CD4-positive, alpha-beta T cell treated with Interleukin-1 beta for 1 hour (primary cell): ENCODE measurements around the gene MLYCD.

Source experiments
- DNase-seq, 2 donors: peaks; one replicate each; pipeline ENCODE4 v3.0.0-alpha.2; 2020 to 2022

Gene MLYCD

DNA sequence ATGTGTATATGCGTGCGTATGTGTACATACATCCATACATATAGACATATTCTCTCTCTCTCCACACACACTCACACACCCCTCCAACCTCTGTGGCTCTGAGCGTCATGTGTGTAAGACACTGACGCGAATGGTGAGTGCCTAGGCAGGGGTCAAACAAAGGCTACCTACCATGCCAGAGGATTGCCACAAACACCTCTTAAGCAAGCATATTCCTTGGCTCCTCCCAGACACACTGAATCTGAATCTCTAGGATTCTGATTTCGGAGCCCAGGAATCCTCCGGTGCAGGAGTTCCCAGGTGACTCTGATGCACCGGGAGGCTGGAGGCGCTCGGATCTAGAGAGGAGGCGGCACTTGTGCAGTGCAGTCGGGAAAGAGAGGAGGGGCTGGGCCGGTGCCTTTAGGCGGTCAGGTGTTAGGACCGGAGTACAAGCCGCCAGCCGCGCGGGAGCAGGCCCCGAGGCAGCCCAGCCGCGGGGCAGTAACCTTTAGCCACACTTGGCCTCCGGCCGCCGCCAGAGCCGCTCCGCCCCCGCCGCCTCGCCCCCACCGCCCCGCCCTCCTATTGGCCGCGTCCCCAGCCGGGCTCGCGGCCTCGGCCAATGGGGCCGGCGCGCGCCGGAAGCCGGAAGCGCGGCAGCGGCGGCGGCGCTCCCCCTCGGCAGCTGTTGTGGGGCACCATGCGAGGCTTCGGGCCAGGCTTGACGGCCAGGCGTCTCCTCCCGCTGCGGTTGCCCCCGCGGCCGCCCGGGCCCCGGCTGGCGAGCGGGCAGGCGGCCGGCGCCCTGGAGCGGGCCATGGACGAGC is at the start of gene MLYCD:
MLYCD (plus strand) TSS at position 653 of the 809 bp plus-strand sequence; CDS start at position 683, 30 bp downstream.
- DNase-seq: peak; percentile 72 to 73

DNA sequence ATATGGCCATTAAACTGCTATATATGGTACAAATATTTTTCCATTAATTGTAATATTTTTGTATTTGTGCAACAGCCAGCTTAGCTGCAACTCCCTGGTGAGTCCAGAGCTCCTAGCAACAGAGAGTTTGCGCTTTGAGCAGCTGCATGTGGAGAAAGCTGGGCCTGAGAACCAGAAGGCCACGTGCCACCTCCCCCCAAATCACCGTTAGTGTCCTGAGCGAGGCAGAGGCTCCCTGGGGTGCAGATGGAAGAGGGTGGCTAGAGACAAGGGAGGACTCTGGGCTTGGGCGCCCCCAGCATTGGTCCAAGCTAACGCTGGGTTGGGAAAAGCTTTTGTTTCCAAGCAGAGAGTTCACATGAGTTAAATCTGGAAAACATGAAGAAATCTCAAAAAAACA is 49.5 kb upstream of the MLYCD start:
- DNase-seq: no peak

DNA sequence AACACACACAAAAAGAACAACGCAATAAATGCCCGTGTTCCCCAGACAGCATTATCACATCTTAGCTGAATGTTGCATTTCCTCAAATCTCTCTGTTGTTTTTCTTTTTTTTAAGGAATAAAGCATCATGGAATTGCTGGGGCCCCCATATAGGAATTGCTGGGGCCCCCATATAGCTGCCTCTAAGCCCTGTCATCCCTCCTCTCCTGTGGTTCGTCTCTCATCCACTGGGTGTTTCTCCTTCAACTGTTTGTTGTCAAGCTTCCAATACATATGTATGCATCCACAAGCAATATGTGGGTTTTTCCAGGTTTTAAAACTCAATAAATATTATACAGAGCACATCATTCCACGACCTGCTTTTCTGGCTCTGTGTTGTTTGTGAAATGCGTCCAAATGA is 48.0 kb upstream of the MLYCD start:
- no peak for DNase-seq

DNA sequence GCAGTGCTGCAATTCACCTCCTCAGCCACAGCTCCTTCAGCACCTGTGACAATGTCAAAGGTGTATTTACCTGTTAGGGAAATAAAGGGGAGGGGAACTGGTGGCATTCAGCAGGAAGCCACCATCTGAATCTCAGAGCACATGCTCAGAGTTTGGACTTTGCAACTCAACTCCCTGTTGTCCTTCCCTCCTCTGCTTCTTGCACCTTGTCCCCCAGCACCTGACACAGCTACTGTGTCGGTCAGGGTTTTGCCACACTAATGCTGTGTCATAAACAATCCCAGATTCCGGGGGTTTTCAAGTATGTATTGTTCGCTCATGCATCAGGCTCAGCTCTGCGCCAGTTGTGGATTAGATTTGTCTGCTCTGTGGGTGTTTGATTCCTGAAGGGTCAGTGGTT is 47.4 kb upstream of the MLYCD start:
- no peak for DNase-seq

DNA sequence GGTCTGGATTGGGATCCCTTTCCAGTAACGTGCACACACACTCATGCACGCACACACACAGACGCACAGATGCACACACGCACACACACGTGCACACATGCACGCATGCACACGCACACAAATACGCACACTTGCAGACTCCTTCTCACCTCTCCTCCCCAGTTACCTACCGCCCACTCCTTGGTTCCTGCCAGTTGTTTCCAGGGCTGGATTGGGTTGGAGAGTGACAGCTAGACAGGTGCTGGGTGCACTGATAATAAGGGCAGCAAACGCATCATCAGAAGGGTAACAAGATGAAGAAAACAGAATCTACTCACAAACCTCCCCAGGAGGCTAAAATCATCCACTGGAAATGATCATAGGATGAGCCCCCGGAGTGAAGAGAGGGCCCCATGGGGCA is 46.1 kb upstream of the MLYCD start:
- no peak for DNase-seq

DNA sequence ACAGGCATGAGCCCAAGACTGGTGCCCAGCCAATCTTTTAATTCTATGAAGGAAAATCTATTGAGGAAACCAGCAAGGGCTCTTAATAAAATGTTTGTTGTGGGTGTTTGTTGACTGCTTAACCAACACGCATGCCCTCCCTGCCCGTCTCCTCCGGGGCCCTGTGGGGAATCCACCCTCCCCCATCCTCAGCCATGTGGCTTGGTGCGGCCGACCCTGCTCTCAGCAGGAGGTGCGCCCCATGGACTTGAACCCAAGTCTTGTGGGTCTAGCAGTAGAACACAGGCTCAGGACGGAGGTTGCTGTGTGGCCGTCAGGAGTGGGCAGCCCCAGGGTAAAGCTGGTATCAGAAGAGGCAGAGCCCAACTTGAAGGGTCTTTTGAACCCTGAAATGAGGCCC is 45.1 kb upstream of the MLYCD start:
- DNase-seq: no peak

DNA sequence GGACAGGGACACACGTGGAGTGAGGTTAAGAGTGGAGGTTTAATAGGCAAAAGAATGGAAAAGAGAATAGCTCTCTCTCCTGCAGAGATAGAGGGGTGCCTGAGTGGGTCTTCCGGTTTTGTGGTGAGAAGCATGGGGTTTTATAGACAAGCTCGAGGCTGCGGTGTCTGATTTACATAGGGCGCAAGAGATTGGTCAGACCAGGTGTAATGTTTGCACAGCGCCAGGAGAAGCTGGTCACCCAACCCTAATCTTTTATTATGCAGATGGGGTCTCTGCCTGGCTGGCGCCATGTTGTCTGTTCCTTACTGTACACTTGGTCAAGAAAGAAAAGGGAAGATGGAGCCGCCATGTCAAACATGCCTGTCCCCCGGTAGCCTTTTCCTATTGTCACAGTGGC is 44.5 kb upstream of the MLYCD start:
- DNase-seq: no peak

DNA sequence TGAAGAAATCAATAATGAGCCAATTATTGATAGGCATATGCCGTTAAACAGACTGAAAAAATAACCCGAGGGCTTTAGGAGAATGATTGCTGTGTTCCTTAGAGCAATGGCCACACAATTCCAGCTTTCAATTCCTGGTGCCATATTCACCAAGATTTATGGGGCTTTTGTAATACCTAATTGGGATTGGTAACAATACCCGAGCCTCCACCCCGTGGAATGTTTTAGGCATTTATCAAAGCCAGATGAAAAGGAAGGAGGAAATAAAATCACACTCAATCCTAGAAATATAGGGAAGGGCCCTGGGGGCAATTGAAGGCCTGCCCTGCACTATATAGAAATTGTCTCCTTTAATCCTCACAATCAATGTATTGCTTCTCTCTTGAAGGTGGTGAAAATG is 42.1 kb upstream of the MLYCD start:
- no peak for DNase-seq

DNA sequence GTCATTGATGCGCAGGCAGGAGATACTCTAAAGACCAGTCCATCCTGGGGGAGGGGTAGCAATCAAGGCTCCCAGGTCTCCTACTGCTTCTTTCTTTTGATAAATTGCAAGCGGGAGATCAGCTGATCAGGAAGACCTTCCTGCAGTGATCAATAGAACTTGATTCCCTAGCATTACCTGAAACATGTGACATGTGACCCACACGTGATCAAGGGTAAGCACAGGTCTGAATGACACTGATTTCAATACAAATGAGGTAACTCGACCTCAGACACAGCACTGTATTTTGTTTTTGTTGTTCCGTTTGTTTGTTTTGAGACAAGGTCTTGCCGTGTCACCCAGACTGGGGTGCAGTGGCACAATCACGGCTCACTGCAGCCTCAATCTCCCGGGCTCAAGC is 39.6 kb upstream of the MLYCD start:
- DNase-seq: no peak

DNA sequence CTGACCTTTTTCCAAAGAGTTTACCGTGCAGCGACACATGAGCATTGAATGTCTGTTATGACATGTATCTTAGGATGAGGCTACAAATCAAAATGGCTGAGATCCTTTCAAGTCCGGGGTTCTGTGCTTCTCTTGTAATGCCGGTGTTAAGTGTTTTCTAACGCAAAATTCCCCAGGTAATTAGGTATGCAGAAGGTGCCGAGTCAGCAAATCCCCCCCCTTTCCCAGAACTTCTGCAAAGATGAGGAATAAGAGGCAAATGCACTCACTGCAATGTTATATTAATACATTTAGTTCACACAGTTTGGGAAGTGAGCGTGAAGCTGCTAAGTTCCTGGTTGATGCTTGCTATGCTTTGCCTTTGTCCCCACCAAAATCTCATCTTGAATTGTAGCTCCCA is 36.3 kb upstream of the MLYCD start:
- no peak for DNase-seq

DNA sequence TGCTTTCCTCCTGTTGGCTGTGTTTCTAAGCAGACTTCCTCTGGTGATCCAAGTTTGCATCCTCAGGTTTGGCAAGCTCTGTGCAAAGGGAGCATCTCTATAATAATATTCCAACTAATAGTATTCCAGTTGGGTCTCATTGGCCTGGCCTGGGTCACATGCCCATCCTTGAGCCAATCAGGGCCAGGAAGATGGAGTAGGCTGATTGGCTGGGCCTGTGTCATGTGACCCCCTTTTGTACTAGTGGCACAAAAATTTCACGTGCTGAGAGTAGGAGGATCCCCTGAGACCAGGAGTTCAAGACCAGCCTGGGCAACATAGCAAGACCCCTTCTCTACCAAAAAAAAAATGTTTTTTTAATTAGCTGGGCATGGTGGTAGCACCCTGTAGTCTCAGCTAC is 35.2 kb upstream of the MLYCD start:
- DNase-seq: no peak

DNA sequence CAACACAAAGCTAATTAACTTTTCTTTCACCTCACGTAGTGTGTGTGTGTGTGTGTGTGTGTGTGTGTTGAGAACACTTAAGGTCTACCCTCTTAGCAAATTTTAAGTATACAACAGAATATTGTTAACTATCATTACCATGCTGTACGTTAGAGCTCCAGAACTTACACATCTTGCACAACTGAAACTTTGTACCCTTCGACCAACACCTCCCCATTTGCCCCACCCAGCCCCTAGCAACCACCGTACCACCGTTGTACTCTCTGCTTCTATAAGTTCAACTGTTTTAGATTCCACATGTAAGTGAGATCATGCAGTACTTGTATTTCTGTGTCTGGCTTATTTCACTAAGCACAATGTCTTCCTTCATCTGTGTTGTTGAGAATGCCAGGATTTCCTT is 28.1 kb upstream of the MLYCD start:
- DNase-seq: no peak

DNA sequence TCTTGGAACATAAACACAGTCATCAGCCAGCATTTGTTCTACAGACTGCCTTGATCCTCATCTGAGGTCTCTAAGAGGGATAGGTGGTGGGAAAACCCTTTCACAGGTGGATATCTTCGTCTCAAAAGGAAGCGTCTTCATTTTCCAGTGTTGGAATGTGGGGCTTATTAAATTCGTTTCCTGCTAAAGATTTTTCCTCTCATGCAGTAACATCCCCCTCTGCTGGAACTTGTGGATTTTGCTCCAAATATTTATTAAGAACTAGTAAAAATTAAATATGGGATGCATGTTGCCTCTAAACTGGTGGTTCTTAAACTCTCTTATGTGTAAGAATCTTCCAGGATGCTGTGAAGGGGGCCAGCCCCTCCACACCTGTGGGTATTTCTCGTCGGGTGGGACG is 20.1 kb upstream of the MLYCD start:
- no peak for DNase-seq

DNA sequence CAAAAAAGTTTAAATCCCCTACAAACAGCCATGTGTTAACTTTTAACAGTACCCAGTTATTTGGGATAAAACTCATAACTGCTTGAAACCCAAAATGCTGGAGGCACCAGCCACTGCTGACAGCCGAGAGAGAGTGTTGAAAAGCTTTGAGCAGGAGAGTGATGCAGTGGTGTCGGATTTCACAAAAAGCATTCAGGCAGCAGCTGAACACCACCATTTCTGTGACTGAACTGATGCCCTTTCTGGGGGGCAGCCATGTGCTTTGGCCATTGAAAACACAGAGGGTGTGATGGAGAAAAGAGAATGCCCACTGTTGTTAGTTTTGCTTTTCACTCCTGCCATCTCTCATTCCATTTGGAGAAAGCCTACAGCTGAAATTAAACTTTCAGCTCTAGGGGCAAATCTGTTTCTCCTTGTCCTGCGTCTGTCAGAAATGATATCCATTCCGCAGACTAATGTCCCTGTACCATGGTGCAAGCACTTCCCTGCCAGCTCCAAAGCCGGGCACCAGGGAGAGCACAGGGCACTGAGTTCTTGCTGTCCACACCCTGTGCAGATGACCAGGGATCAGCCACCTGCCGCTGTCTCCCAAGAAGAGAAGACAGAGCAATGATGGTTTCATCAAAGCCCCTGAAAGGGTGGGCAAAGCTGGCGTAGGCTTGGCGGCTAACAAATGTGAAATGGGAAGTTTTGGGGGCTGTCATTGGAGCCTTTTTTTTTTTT is 16.6 kb upstream of the MLYCD start:
- no peak for DNase-seq

DNA sequence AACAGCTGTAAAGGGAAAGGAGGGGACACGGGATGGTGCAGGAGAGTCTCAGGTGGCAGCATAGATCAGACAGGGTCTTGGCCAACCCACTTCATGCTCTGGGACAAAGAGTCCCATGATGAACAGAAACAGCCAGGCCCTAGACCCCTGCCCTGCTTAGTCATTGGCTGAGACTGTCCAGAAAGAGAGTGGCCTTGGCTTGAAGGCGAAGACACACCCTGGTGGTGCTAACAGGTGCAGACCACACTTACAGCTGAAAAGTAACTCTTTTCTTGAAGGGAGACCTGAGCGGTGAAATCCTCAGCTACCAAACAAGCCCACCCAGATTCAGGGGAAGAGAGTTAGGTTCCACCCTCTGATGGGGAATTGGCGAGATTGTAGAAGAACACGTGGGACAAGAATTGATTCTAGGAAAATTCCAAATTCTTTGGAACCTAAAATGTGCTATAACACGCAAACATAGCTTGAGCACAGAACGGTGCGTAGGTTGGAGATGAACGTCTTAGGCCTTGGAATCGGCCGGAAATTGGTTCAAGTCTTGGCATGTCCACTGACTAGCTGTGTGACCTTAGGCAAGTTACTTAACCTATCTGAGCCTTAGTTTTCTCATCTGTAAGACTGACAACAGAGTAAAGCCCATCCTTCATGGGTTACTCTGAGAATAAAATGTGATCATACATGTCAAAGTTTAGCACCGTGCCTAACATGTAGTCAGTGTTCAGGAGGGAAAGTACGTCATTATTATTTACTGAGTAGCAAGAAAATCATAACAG is 12.5 kb upstream of the MLYCD start:
- no peak for DNase-seq

DNA sequence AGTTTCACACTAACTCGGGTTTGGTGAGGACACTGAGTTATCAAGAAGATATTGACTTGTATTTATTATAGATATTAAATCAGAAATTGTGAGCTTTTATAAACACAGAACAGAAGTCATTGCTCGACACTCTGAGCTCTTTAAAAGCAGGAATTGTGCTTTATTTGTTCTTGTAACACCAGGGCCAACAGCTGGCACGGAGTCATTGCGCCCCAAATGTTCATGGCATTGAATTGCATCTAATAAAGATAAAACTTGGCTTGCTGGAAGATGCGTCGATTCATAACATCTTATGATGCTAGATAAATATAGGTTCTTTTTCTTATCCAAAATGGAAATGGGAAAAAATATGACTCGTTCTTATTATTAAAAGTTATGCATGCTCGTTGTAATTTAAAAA is 11.8 kb upstream of the MLYCD start:
- DNase-seq: no peak

DNA sequence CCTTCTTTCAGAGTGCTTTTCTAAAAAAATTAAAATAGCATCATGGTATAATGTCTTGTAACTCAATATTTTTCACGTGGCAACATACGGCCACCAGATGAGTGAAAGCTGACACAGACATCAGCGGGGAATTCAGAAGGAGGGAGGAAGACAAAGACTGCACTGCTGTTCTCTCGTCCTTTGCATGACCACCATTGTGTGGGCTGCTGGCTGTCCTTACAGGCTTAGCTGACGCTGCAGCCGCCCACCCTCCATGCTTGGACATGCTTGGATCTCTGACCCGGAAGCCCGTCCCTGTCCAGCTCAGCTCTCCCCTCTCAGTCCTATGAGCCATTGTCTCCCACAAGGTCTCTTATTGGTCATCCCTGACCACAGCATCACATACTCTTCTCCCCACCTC is 11.4 kb upstream of the MLYCD start:
- no peak for DNase-seq

DNA sequence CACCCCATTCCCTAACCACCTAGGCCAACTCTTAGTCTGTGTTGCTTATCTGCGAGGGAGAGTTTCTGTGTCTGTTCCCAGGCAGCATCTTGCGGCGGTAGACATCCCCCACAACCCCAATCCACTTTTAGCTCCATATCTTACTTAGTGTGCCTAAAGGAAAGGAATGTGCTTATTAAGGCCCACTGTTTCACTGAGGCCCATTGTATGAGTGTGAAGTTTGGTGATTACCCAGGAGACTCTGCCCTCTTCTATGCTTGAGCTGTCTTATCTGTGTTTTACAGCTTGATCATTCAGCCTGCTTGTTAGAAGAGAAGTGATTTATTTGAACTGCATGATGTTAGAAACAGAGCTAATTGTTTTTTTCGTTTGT is 10.3 kb upstream of the MLYCD start:
- DNase-seq: no peak

DNA sequence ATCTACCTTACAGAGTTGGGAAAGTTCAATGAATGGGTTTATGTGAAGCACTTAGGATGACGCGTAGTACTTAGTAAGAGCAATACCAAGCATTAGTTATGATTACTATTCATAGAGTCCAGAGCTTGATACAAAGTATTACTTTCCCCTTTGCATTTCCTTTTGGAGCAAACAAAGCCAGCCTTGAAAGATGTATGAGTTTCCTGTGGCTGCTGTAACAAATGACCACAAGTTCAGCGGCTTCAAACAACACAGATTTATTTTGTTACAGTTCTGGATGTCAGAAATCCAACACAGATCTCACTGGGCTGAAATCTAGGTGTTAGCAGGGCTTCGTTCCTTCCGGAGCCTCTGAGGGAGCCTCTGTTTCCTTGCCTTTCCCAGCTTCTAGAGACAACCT is 8.6 kb upstream of the MLYCD start:
- no peak for DNase-seq

DNA sequence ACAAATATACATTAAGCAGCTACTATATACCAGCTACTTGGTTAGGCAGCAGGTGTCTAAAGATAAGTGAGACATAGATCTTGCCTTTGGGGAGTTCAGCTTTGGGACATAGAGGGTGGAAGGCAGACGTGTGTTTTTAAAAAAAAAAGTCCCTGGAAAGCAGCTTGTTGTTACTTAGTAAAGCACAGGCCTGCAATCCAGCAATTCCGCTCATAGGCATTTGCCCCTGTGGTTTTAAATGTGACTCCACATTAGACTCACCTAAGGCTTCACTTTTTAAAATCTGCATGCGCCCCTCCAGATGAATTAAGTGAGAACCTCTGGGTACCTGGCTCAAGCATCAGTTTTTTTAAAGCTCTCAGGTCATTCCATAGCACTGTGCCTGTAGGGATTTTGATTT is 7.2 kb upstream of the MLYCD start:
- DNase-seq: no peak

DNA sequence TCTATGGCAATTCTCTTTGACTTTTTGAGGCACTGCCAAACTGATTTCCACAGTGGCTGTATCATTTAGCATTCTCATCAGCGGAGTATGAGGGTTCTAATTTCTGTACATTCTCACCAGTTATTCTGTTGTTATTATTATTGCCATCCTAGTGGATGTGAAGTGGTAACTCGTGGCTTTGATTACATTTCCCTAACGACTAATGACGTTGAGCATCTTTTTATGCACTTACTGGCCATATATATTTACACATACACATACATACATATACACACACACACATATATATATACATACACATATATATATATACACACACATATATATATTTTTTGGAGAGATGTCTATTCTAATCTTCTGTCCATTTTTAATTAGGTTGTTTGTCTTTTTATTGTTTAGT is 3.7 kb upstream of the MLYCD start:
- no peak for DNase-seq

DNA sequence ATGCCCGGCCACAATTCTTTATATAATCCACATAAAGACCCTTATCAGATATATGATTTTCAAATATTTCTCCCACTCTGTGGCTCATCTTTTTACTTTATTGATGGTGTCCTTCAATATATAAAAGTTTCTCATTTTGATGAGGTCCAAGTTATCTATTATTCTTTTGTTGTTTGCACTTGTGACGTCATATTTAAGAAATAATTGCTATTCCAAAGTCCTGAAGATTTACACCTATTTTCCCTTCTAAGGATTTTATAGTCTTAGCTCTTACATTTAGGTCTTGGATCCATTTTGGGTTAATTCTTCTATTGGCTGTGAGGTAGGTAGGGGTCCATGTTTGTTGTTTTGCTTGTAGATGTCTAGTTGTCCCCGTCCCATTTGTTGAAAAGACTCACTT is 3.0 kb upstream of the MLYCD start:
- DNase-seq: no peak

DNA sequence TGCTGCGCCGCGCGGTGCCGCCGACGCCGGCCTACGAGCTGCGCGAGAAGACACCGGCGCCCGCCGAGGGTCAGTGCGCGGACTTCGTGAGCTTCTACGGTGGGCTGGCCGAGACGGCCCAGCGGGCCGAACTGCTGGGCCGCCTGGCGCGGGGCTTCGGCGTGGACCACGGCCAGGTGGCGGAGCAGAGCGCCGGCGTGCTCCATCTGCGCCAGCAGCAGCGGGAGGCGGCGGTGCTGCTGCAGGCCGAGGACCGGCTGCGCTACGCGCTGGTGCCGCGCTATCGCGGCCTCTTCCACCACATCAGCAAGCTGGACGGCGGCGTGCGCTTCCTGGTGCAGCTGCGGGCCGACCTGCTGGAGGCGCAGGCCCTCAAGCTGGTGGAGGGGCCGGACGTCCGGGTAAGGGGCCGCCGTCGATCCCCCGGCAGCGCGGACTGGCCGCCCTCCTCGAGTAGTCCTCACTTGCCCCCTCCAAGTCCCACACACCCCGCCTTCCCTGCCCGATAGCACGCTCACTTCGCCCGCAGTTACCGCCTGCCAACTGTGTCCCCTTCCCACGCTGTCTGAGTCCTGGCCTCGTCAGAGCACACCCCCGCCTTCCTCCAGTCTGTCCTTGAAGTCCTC is 470 bp downstream of the MLYCD start:
- DNase-seq: peak; percentile 8 to 29

DNA sequence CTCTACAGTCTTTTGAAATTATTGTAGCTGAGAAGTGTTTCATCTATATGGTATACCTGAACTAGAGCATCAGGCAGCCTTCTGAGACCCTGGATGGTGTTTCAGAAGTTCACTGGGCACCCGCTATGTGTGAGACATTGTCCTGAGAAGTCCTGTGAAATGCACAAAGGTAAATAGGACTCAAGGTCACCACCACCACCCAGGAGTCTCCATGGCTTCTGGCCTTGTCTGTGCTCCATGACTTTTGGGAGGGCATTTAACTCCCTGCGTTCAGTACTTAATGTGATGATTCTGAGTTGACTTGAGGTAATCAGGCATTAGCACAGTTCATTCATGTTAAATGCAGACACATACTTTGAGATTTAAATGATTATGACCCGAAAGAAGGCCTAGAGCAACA is 1.1 kb downstream of the MLYCD start:
- no peak for DNase-seq
